Neuronal stem cell (in vitro differentiated cells): ENCODE results near the gene RALGAPB.

Source experiments
- DNase-seq: peaks from one replicate; pipeline ENCODE4 v3.0.0-alpha.2; 2013; ENCODE audit warnings: low spot score
- H2AFZ ChIP-seq: one replicate; pipeline ENCODE4 v1.6.1; 2013; ENCODE audit warnings: mild to moderate bottlenecking, low read length, inconsistent platforms
- H2AK5ac ChIP-seq: 2 replicates; pipeline ENCODE4 v1.6.1; 2013; ENCODE audit warnings: low read depth, mild to moderate bottlenecking, inconsistent platforms, low read length, moderate library complexity, mixed read lengths
- H2BK120ac ChIP-seq: 2 replicates; pipeline ENCODE4 v1.6.1; 2013; ENCODE audit warnings: low read depth, mild to moderate bottlenecking, inconsistent platforms, low read length, moderate library complexity, mixed read lengths
- H2BK12ac ChIP-seq: one replicate; pipeline ENCODE4 v1.6.1; 2013; ENCODE audit warnings: low read length, inconsistent platforms
- H2BK15ac ChIP-seq: 2 replicates; pipeline ENCODE4 v1.6.1; 2013; ENCODE audit warnings: mild to moderate bottlenecking, low read length, inconsistent platforms, mixed read lengths
- H2BK5ac ChIP-seq: one replicate; pipeline ENCODE4 v1.6.1; 2013; ENCODE audit warnings: inconsistent platforms, mild to moderate bottlenecking, low read length, moderate library complexity
- H3K14ac ChIP-seq: one replicate; pipeline ENCODE4 v1.6.1; 2013; ENCODE audit warnings: low read length, inconsistent platforms
- H3K18ac ChIP-seq: 2 replicates; pipeline ENCODE4 v1.6.1; 2013; ENCODE audit warnings: low read length, inconsistent platforms
- H3K23ac ChIP-seq: 2 replicates; pipeline ENCODE4 v1.6.1; 2013; ENCODE audit warnings: low read depth, mild to moderate bottlenecking, mixed read lengths, low read length, inconsistent platforms; ENCODE audit not compliant: poor library complexity
- H3K27ac ChIP-seq: replicated peaks from 3 replicates; pipeline ENCODE4 v1.5.1; 2013; ENCODE audit warnings: low read length, inconsistent platforms
- H3K27me3 ChIP-seq, 3 experiments: 2 replicates each; pipeline ENCODE4 v1.6.1; 2013; ENCODE audit warnings: low read length in 3 of 3, mild to moderate bottlenecking in 2 of 3, inconsistent platforms in 1 of 3, low read depth in 1 of 3, mixed read lengths in 1 of 3, moderate library complexity in 1 of 3; ENCODE audit not compliant: control insufficient read depth in 3 of 3, insufficient read depth in 3 of 3
- H3K36me3 ChIP-seq, 2 donors: replicated peaks in 1 of 2; 2 replicates each; pipeline ENCODE4 v1.6.1; 2013; ENCODE audit warnings: low read length in 2 of 2; ENCODE audit not compliant: control insufficient read depth in 2 of 2, insufficient read depth in 2 of 2
- H3K4ac ChIP-seq: 2 replicates; pipeline ENCODE4 v1.6.1; 2013; ENCODE audit warnings: inconsistent platforms, mild to moderate bottlenecking, low read length, moderate library complexity
- H3K4me1 ChIP-seq, 2 donors: 1 replicate in 1 of 2; 2 replicates in 1 of 2; pipeline ENCODE4 v1.6.1; 2013; ENCODE audit warnings: low read length in 2 of 2, low read depth in 1 of 2; ENCODE audit not compliant: control insufficient read depth in 2 of 2, insufficient read depth in 1 of 2
- H3K4me2 ChIP-seq: one replicate; pipeline ENCODE4 v1.6.1; 2013; ENCODE audit warnings: mild to moderate bottlenecking, low read length, inconsistent platforms; ENCODE audit not compliant: insufficient read depth, poor library complexity, severe bottlenecking
- H3K4me3 ChIP-seq, 2 donors: 2 replicates each; pipeline ENCODE4 v1.5.1; 2013; ENCODE audit warnings: low read length in 2 of 2, mild to moderate bottlenecking in 2 of 2, inconsistent platforms in 1 of 2, moderate library complexity in 1 of 2
- H3K79me1 ChIP-seq: one replicate; pipeline ENCODE4 v1.6.1; 2013; ENCODE audit warnings: low read depth, mild to moderate bottlenecking, inconsistent platforms, low read length, moderate library complexity
- H3K9ac ChIP-seq: one replicate; pipeline ENCODE4 v1.6.1; 2013; ENCODE audit warnings: mild to moderate bottlenecking, low read depth, low read length, inconsistent platforms; ENCODE audit not compliant: poor library complexity
- H3K9me3 ChIP-seq, 2 donors: replicated peaks in 1 of 2; 2 replicates each; pipeline versions ENCODE3 to v1.6.1; 2013; ENCODE audit warnings: low read length in 2 of 2, mild to moderate bottlenecking in 2 of 2, inconsistent platforms in 1 of 2, low read depth in 1 of 2, mixed read lengths in 1 of 2, moderate library complexity in 1 of 2; ENCODE audit not compliant: control insufficient read depth in 2 of 2, insufficient read depth in 1 of 2
- H4K8ac ChIP-seq: one replicate; pipeline ENCODE4 v1.6.1; 2013; ENCODE audit warnings: low read depth, mild to moderate bottlenecking, inconsistent platforms, low read length, moderate library complexity
- H4K91ac ChIP-seq: one replicate; pipeline ENCODE4 v1.6.1; 2013; ENCODE audit warnings: low read length, low read depth, mild to moderate bottlenecking, inconsistent platforms; ENCODE audit not compliant: poor library complexity
- WGBS, 2 donors: extraction: QIAGEN DNeasy Blood & Tissue Kit; methylation state at CpG; one replicate each; pipeline ENCODE4 v1.1.7; 2013; ENCODE audit warnings: missing lambda C conversion rate in 2 of 2, mixed read lengths in 1 of 2; ENCODE audit not compliant: insufficient read length in 2 of 2, insufficient replicate concordance in 1 of 2; ENCODE audit errors: extremely low coverage in 2 of 2; 5-methylcytosine and 5-hydroxymethylcytosine counted together

Gene RALGAPB

DNA sequence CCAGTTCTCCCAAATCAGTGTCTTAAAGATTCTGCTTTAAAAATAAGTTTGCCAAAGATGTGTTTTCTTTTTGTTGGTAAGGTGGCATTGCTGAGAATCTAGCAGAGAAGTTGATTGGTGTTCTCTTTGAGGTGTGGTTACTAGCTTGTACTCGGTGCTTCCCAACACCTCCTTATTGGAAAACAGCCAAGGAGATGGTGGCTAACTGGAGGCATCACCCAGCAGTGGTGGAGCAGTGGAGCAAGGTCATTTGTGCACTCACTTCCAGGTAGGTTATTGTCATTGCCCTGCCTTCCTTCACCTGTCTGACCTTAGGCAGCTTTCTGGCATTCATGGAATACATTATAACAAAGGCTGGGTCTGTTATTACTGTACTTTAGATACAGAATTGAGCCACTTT lies 26.7 kb downstream of the RALGAPB start:
- no peak overlapping the region for H3K4ac ChIP-seq
- H2BK120ac ChIP-seq, result no peak overlapping the region
- H3K4me3 ChIP-seq, result no peak overlapping the region
- no peak overlapping the region for H2AK5ac ChIP-seq
- H3K27ac ChIP-seq, result no peak overlapping the region
- H2BK15ac ChIP-seq, result no peak overlapping the region
- H2BK5ac ChIP-seq, result no peak overlapping the region
- no peak overlapping the region for H4K8ac ChIP-seq
- H3K36me3 ChIP-seq, result peaks cover 16 to 97% of the 10 kb centered on the region in 2 donors
- DNase-seq, result no peak
- H3K18ac ChIP-seq, result no peak overlapping the region
- no peak overlapping the region for H2AFZ ChIP-seq
- no CpG with 5 or more reads among the region's 1 CpG for WGBS, 2 donors
- H3K27me3 ChIP-seq, result no peaks in the 10 kb centered on the region
- H2BK12ac ChIP-seq, result no peak overlapping the region
- no peak overlapping the region for H3K9ac ChIP-seq
- no peaks in the 10 kb centered on the region for H3K79me1 ChIP-seq
- H3K14ac ChIP-seq, result no peak overlapping the region
- H3K4me2 ChIP-seq, result no peak overlapping the region
- H3K9me3 ChIP-seq, result peaks cover 0 to 5% of the 10 kb centered on the region in 2 donors
- no peak overlapping the region for H4K91ac ChIP-seq
- H3K4me1 ChIP-seq, result no peaks in the 10 kb centered on the region
- no peak overlapping the region for H3K23ac ChIP-seq

GRCh38 chr20:38501858-38502436 lies 29.3 kb downstream of the RALGAPB start:
- Histone ChIP-seq H3K9me3 (peaks cover 0 to 10% of the 10 kb centered on the region in 2 donors), H2BK120ac (no peak overlapping the region), H2BK15ac (no peak overlapping the region), H4K8ac (no peak overlapping the region), H2BK5ac (no peak overlapping the region), H3K14ac (no peak overlapping the region), H2BK12ac (no peak overlapping the region), H3K79me1 (no peaks in the 10 kb centered on the region), H3K9ac (no peak overlapping the region), H4K91ac (no peak overlapping the region), H2AK5ac (no peak overlapping the region), H3K18ac (no peak overlapping the region), H3K27ac (no peak overlapping the region), H3K4me2 (no peak overlapping the region), H3K4me1 (no peaks in the 10 kb centered on the region), H3K23ac (no peak overlapping the region), H3K36me3 (peaks cover 16 to 87% of the 10 kb centered on the region in 2 donors), H3K4me3 (no peak overlapping the region), H2AFZ (no peak overlapping the region), H3K4ac (no peak overlapping the region), H3K27me3 (no peaks in the 10 kb centered on the region)
- DNase-seq, result no peak
- no CpG with 5 or more reads among the region's 2 CpGs for WGBS, 2 donors

- no peak overlapping the region for H3K4me3 ChIP-seq
- no peak overlapping the region for H3K9ac ChIP-seq
- H2AFZ ChIP-seq, result no peak overlapping the region
- no peak overlapping the region for H2BK5ac ChIP-seq
- H3K27ac ChIP-seq, result no peak overlapping the region
- no peak overlapping the region for H3K14ac ChIP-seq
- no CpG with 5 or more reads among the region's 3 CpGs for WGBS, 2 donors
- no peak overlapping the region for H3K18ac ChIP-seq
- no peak overlapping the region for H2BK120ac ChIP-seq
- H3K27me3 ChIP-seq, result no peaks in the 10 kb centered on the region
- no peaks in the 10 kb centered on the region for H3K79me1 ChIP-seq
- peaks cover 8 to 83% of the 10 kb centered on the region in 2 donors for H3K36me3 ChIP-seq
- peaks cover 0 to 10% of the 10 kb centered on the region in 2 donors for H3K9me3 ChIP-seq
- no peaks in the 10 kb centered on the region for H3K4me1 ChIP-seq
- no peak overlapping the region for H4K8ac ChIP-seq
- H2AK5ac ChIP-seq, result no peak overlapping the region
- H2BK12ac ChIP-seq, result no peak overlapping the region
- no peak overlapping the region for H4K91ac ChIP-seq
- no peak overlapping the region for H3K23ac ChIP-seq
- H3K4me2 ChIP-seq, result no peak overlapping the region
- no peak for DNase-seq
- no peak overlapping the region for H2BK15ac ChIP-seq
- no peak overlapping the region for H3K4ac ChIP-seq
Measured at GRCh38 chr20:38504368-38505090, 31.9 kb downstream of the RALGAPB start.

DNA sequence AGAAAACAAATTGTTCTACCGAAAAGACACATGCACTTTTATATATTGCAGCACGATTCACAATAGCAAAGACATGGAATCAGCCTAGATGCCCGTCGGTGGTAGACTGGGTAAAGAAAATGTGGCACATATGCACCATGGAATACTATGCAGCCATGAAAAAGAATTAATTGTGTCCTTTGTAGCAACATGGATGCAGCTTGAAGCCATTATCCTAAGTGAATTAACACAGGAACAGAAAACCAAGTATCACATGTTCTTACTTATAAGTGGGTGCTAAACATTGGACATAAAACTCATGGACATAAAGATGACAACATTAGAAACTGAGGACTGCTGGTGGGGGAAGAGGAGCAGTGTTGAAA lies 32.4 kb downstream of the RALGAPB start:
- Histone ChIP-seq H4K91ac (no peak overlapping the region), H2AK5ac (no peak overlapping the region), H3K14ac (no peak overlapping the region), H3K4me3 (no peak overlapping the region), H3K79me1 (no peaks in the 10 kb centered on the region), H2BK15ac (no peak overlapping the region), H3K9ac (no peak overlapping the region), H2BK120ac (no peak overlapping the region), H3K4ac (no peak overlapping the region), H2BK5ac (no peak overlapping the region), H3K27me3 (no peaks in the 10 kb centered on the region), H3K4me1 (no peaks in the 10 kb centered on the region), H2BK12ac (no peak overlapping the region), H3K27ac (no peak overlapping the region), H3K9me3 (peaks cover 0 to 10% of the 10 kb centered on the region in 2 donors), H3K23ac (no peak overlapping the region), H4K8ac (no peak overlapping the region), H3K18ac (no peak overlapping the region), H2AFZ (no peak overlapping the region), H3K36me3 (peaks cover 10 to 83% of the 10 kb centered on the region in 2 donors), H3K4me2 (no peak overlapping the region)
- no CpG with 5 or more reads among the region's 4 CpGs for WGBS, 2 donors
- DNase-seq, result no peak
